ENCODE data around the gene MED1. TPM values are rescaled to one million over a fixed set of nuclear protein-coding genes. Genes with fewer than 3 reads are reported as not detected.

Gene MED1
- polyA plus RNA-seq, 12 donors: 26.7 to 50.1 (median 33.2) TPM; not detected in 1

DNA sequence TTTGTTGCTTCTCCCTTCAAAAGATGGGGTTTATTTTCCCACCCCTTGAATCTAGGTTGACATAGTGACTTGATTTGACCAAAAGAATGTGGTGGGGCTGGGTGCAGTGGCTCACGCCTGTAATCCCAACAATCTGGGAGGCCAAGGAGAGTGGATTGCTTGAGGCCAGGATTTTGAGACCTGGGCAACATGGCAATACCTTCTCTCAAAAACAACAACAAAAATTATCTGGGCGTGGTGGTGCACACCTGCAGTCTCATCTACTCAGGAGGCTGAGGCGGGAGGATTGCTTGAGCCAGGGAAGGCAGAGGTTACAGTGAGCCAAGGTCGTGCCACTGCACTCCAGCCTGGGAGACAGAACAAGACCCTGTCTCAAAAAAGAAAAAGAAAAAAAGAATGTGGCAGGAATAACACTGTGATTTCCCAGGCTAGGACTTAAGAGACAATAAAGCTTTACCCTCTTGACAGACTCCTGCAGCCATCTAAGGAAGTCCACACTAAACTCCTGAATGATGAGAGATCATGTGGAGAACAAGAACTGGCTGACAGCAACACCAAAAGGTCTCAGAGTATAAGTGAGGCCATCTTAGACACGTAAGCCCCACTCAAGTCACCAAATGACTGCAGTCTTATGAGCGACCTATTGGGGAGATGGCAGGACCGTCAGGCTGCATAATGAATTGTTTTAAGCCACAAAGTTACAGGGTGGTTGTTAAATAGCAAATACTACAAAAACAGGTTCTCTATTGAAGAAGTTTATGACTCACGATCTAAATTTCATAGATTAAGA is 86.6 kb downstream of the MED1 start:
- peak; percentile 8 for DNase-seq

DNA sequence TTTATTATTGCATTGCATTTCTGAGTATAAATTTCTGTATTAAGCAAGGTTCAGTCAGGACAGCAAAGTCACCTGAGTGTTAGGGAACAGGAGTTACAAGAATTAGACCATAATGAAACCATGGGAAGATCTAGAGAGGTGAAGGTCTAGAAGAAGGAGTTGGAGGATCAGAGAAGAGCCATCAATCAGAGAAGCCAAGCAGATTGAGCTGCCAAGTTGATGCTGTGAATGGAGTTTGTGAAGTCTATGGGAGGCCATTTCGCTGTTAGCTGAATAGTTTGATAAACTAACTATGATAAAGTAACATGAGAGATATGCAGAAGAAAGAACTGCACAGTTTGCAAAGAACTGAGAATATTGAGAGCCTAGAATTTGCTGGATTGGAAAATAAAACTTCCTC is 90.0 kb downstream of the MED1 start:
- no peak for DNase-seq

DNA sequence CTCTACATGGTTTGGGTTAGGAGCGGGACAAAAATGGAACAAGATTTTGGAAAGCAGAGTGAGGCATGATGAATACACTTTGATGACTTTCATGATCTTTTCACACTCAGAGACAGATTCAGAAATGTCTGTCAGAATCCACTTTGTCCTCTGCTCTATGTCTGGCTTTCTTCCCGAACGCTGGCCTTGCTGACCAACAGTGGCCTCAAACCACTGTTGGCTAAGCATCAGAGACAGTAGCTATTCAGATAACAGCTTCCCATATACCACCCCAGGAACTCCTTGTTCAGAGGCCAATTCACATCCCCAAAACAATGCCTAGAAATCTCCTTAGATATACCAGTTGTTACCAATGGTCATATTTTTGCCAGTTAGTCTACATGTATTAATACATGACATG is 90.5 kb downstream of the MED1 start:
- no peak for DNase-seq

DNA sequence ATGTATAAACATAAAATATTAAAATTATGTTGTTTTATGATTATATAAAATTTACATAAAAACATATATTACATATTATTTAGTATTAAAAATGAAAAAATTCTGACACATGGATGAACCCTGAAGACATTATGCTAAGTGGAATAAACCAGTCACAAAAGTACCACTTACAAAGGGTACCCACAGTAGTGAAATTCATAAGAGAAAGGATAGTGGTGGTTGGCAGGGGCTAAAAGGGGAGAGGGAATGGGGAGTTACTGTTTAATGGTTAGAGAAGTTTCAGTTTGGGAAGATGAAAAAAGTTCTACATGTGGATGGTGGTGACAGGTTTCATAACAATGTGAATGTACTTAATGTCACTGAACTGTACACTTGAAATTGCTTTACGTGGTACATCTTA is 91.1 kb downstream of the MED1 start:
- DNase-seq: no peak

DNA sequence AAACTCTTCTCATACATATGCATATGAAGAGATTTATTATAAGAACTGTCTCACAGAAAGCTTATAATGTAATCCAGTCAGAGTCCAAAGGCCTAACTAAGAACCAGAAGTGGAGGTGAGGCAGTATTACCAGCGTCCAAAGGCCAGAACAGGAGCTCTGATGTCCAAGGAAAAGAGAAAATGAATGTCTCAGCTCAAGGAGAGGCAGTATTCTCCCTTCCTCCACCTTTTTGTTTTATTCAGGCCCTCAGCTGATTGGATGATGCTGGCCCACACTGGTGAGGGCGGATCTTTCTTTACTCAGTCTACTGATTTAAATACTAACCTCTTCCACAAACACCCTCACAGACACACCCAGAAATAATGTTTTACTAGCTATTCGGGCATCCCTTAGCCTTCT is 93.1 kb downstream of the MED1 start:
- DNase-seq: no peak

DNA sequence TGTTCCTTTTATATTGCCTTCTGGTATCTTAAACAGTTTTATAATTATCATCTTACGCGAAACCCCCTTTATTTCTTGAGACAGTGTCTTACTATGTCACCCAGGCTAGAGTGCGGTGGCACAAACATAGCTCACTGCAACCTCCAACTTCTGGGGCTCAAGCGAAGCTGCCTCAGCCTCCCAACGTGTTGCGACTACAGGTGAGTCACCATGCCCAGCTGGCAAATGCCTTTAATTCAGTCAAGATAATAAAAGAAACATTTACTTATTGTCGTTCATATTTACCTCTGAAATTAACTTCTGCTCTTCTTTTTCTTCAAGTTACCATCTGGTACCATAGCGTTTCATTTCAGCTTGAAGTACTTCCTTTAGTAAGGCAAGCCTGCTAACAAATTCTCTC is 93.6 kb downstream of the MED1 start:
- no peak for DNase-seq

Other genes with a start within 250 kb of the MED1 start
- under 1 TPM in 10 of 12 donors, not detected in 2; 0.14 to 0.59 (median 0.23) TPM for gene STAC2, start 225.3 kb downstream of the MED1 start, polyA plus RNA-seq (ENCODE audit: insufficient read length in 12 of 12)
- gene FBXL20, start 49.6 kb downstream of the MED1 start, polyA plus RNA-seq (ENCODE audit: insufficient read length in 12 of 12): 10 to 100 TPM in 1 of 12 donors, 1 to 10 TPM in 10, not detected in 1; 6.5 to 11.7 (median 7.9) TPM
- gene CDK12, start 10.2 kb upstream of the MED1 start, polyA plus RNA-seq (ENCODE audit: insufficient read length in 12 of 12): 10 to 100 TPM in 11 of 12 donors, not detected in 1; 23.5 to 59.0 (median 32.6) TPM
- under 1 TPM in 10 of 12 donors, not detected in 2; 0.03 to 0.60 (median 0.07) TPM for gene NEUROD2, start 156.7 kb upstream of the MED1 start, polyA plus RNA-seq (ENCODE audit: insufficient read length in 12 of 12)
- 10 to 100 TPM in 1 of 12 donors, 1 to 10 TPM in 3, under 1 TPM in 7, not detected in 1; 0.32 to 15.9 (median 0.93) TPM for gene PPP1R1B, start 175.7 kb upstream of the MED1 start, polyA plus RNA-seq (ENCODE audit: insufficient read length in 12 of 12)
- gene STARD3, start 185.9 kb upstream of the MED1 start, polyA plus RNA-seq (ENCODE audit: insufficient read length in 12 of 12): 10 to 100 TPM in 11 of 12 donors, not detected in 1; 27.6 to 38.4 (median 33.3) TPM
- 100 to 1,000 TPM in 10 of 12 donors, 10 to 100 TPM in 1, not detected in 1; 67.9 to 455 (median 247) TPM for gene TCAP, start 214.1 kb upstream of the MED1 start, polyA plus RNA-seq (ENCODE audit: insufficient read length in 12 of 12)
- 1 to 10 TPM in 10 of 12 donors, not detected in 2; 1.2 to 7.5 (median 3.6) TPM for gene PNMT, start 217.2 kb upstream of the MED1 start, polyA plus RNA-seq (ENCODE audit: insufficient read length in 12 of 12)
- gene PGAP3, start 236.8 kb upstream of the MED1 start, polyA plus RNA-seq (ENCODE audit: insufficient read length in 12 of 12): 10 to 100 TPM in 11 of 12 donors, not detected in 1; 13.7 to 25.3 (median 18.6) TPM
- gene ERBB2, start 248.8 kb upstream of the MED1 start, polyA plus RNA-seq (ENCODE audit: insufficient read length in 12 of 12): 100 to 1,000 TPM in 11 of 12 donors, not detected in 1; 104 to 148 (median 128) TPM

All from muscle of arm (tissue), 12 donors.